Ovary (tissue), 9 donors: ENCODE results near the gene ALCAM. TPM values are rescaled to one million over a fixed set of nuclear protein-coding genes. Genes with fewer than 3 reads are reported as not detected.

Experiments used
- DNase-seq, 5 donors: peaks; one replicate each; pipeline ENCODE4 v3.0.0-alpha.2; 2019 to 2020
- H3K27ac ChIP-seq, 2 donors: fragments of 200-600 bp; one replicate each; pipeline versions ENCODE4 v1.5.1 to v1.8.0; 2019 to 2022
- H3K27me3 ChIP-seq: fragments of 200-600 bp; one replicate; pipeline ENCODE4 v1.8.0; 2022
- H3K36me3 ChIP-seq: fragments of 200-600 bp; sonication (generic); one replicate; pipeline ENCODE4 v1.5.1; 2019
- H3K4me1 ChIP-seq: one replicate; pipeline ENCODE4 v1.8.1; 2013; ENCODE audit warnings: mild to moderate bottlenecking, moderate library complexity; ENCODE audit not compliant: insufficient read depth
- H3K4me3 ChIP-seq: fragments of 200-600 bp; sonication (generic); one replicate; pipeline ENCODE4 v1.5.1; 2017
- H3K9me3 ChIP-seq, 2 donors: fragments of 200-600 bp in 1 of 2; sonication (generic) in 1 of 2; one replicate each; pipeline versions ENCODE4 v1.5.1 to v1.8.1; 2013 to 2019; ENCODE audit warnings: mild to moderate bottlenecking in 1 of 2, moderate library complexity in 1 of 2
- EP300 ChIP-seq: sonication (generic); formaldehyde crosslinking; IDR thresholded peaks from one replicate; pipeline ENCODE4 v1.6.1; 2017; ENCODE audit warnings: antibody characterized with exemption
- POLR2A ChIP-seq: fragments of 450-650 bp; IDR thresholded peaks from one replicate; pipeline ENCODE4 v1.6.1; 2017; ENCODE audit warnings: antibody characterized with exemption, mild to moderate bottlenecking, moderate library complexity
- WGBS, 3 donors: extraction: QIAGEN DNeasy Blood & Tissue Kit in 1 of 3; methylation state at CpG; one replicate each; pipeline versions ENCODE4 v1.1.5 to v1.1.7; 2013 to 2017; 5-methylcytosine and 5-hydroxymethylcytosine counted together
- intact Hi-C, 4 donors: fragments of 100-400 bp; cut with DNase I; formaldehyde crosslinking; loops; one replicate each; pipeline versions ENCODE4 v1.11.0 to v1.15.1; 2022 to 2023
- polyA plus RNA-seq, 2 donors: library from polyadenylated mRNA; stranded (reverse); fragments of 200-250 nt in 1 of 2; fragments of 350-450 nt in 1 of 2; fragmentation: Illumina TruSeq in 1 of 2; extraction: RNeasy Lipid Tissue Mini Kit (QIAGEN cat#74804) in 1 of 2; gene quantifications; one replicate each; pipeline ENCODE4 v1.2.3, GENCODE V29; 2013 to 2014
- total RNA-seq, 7 donors: library from RNA; depleted of rRNA in 2 of 7; stranded (reverse); fragments of >200 nt in 2 of 7; fragmentation: NEBNext Ultra II Directional in 3 of 7; extraction: Animal tissue kit (Norgen Biotek cat#: 25700) in 3 of 7; gene quantifications; one replicate each; pipeline versions ENCODE4 v1.1.0 to v1.2.4, GENCODE V29; 2016 to 2023
- TF ChIP-seq, protein P1 (sequence below), 3 donors: fragments of 450-650 bp in 2 of 3; fragments of 200-600 bp in 1 of 3; IDR thresholded peaks; one replicate each; pipeline versions ENCODE4 v1.5.1 to v1.8.0; 2016 to 2022; ENCODE audit warnings: antibody characterized with exemption in 3 of 3, mild to moderate bottlenecking in 1 of 3
- donor health status: DM: no; HTN: no; CAD: no; lungs with moderate emphysema.
- donor health status: DM: no; HTN: no; CAD: no.
- donor health status: Bipolar disorder and iron deficiency.
- donor health status: DM: yes; HTN: yes; CAD: no.
- donor health status: DM: no; HTN: no; CAD: no.
- donor health status: DM: yes; HTN: yes; CAD: no.

ALCAM gene
- total and polyA plus RNA-seq, 9 donors = 25.0 to 279 (median 52.1) TPM

DNA sequence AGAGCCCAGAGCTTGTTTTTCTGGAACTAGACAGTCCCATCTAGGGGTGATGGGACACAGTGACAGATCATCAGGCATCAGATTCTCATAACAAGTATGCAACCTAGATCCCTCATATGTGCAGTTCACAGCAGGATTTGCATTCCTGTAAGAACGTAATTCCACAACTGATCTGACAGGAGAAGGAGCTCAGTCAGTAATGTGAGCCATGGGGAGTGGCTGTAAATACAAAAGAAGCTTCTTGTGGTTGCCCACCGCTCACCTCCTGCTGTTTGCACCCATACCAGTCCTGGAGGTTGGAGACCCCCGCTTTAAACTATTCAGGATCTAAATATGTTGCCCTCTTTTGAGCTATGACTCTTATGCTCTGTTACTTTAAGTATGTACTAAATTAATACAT, 167.3 kb downstream of the ALCAM start:
- intact Hi-C loops = no loop called here
- no peaks in the 10 kb centered on the region for H3K36me3 ChIP-seq
- H3K27me3 ChIP-seq = no peaks in the 10 kb centered on the region
- no peak overlapping the region for H3K4me3 ChIP-seq
- DNase-seq = no peak
- TF ChIP-seq, protein P1, sequence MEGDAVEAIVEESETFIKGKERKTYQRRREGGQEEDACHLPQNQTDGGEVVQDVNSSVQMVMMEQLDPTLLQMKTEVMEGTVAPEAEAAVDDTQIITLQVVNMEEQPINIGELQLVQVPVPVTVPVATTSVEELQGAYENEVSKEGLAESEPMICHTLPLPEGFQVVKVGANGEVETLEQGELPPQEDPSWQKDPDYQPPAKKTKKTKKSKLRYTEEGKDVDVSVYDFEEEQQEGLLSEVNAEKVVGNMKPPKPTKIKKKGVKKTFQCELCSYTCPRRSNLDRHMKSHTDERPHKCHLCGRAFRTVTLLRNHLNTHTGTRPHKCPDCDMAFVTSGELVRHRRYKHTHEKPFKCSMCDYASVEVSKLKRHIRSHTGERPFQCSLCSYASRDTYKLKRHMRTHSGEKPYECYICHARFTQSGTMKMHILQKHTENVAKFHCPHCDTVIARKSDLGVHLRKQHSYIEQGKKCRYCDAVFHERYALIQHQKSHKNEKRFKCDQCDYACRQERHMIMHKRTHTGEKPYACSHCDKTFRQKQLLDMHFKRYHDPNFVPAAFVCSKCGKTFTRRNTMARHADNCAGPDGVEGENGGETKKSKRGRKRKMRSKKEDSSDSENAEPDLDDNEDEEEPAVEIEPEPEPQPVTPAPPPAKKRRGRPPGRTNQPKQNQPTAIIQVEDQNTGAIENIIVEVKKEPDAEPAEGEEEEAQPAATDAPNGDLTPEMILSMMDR (IDR thresholded peaks at IDR 0.05) = no peak
- TF ChIP-seq EP300 (no peak), POLR2A (no peak)
- WGBS, 3 donors = 94 to 97% (median 96%) methylated on average over 3 of the region's 3 CpGs
- no peaks in the 10 kb centered on the region for H3K9me3 ChIP-seq
- no peak overlapping the region for H3K27ac ChIP-seq
- H3K4me1 ChIP-seq = no peaks in the 10 kb centered on the region

DNA sequence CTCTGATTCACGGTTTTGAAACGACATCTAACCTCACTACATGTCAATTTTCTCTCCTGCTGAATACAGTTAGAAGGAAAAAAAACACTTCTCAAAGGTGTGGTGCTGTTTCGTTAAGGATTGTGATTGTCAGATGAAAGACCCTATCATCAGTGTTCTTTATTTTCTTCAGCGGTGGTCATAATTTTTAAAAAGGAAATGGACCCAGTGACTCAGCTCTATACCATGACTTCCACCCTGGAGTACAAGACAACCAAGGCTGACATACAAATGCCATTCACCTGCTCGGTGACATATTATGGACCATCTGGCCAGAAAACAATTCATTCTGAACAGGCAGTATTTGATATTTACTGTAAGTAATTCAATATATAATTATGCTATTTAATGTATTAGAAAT, 167.8 kb downstream of the ALCAM start:
- TF ChIP-seq EP300 = no peak
- no peak for TF ChIP-seq POLR2A
- TF ChIP-seq, protein P1 (IDR thresholded peaks at IDR 0.05) = no peak
- Histone ChIP-seq H3K27me3 (no peaks in the 10 kb centered on the region), H3K9me3 (no peaks in the 10 kb centered on the region), H3K27ac (no peak overlapping the region), H3K36me3 (no peaks in the 10 kb centered on the region), H3K4me1 (no peaks in the 10 kb centered on the region), H3K4me3 (no peak overlapping the region)
- intact Hi-C loops = no loop called here
- no peak for DNase-seq
- WGBS, 3 donors = 91 to 95% (median 91%) methylated on average over 5 of the region's 5 CpGs

DNA sequence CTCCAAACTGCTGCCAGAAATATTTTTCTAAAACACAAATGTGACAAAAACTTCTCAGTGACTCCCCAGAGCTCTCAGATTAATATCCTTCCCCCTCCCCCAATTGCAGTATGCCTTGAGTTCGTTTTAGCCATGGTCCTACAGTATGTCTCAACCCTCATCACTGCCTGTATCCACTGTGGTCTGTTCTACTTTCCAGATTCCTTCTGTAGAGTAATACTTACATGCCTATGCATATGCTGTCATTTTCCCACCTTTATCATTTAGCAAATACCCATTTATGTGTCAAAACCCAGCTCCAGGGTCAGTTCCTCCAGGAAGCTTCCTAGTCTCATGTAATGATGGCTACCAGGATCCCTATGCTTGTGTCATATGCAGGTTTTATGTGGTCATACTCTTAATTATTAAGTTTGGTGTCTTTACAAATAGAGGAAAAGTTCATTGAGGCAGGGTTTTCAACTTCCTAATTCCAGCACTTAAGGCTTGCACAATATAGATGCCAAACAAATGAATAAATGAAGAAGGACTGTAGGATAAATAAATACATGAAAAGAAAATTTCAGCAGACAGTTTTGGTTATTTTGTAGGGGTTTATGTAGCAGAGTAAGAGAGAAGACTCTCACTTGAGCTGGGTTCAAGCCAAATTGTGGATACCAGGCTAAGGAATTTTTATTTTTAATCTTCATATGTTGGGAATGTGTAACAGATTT, 170.8 kb downstream of the ALCAM start:
- intact Hi-C loops = no loop called here
- DNase-seq = no peak
- Histone ChIP-seq H3K27me3 (no peaks in the 10 kb centered on the region), H3K9me3 (no peaks in the 10 kb centered on the region), H3K4me3 (no peak overlapping the region), H3K36me3 (no peaks in the 10 kb centered on the region), H3K27ac (no peak overlapping the region), H3K4me1 (no peaks in the 10 kb centered on the region)
- no peak for TF ChIP-seq EP300
- TF ChIP-seq, protein P1 (IDR thresholded peaks at IDR 0.05) = no peak
- TF ChIP-seq POLR2A = no peak
- 87 to 93% (median 93%) methylated on average over 1 of the region's 1 CpG for WGBS, 3 donors

DNA sequence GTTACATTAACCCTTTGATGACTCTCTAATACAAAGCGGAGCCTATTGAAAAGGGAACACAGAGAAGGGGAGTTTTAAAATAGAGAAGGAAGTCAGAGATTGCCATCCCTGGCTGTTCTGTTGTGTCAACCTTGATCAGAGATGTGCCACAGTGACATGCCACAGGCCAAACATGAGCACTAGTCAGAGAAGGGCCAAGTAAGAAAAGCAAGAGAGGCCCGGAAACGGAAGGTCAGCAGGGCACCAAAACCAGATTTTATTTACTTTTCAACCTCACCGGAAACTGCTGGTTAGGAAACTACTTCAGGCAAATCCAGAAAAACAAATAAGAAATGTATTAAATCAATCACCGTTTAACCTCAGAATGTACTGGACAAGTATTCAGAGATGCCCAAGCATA, 171.8 kb downstream of the ALCAM start:
- 70 to 79% (median 72%) methylated on average over 5 of the region's 5 CpGs for WGBS, 3 donors

More for the DNA sequence above, 171.8 kb downstream of the ALCAM start:
- Histone ChIP-seq H3K27ac (no peak overlapping the region), H3K27me3 (no peaks in the 10 kb centered on the region), H3K36me3 (no peaks in the 10 kb centered on the region), H3K4me1 (no peaks in the 10 kb centered on the region), H3K4me3 (no peak overlapping the region), H3K9me3 (no peaks in the 10 kb centered on the region)
- DNase-seq = no peak
- TF ChIP-seq, protein P1 (IDR thresholded peaks at IDR 0.05) = no peak
- no peak for TF ChIP-seq EP300
- no peak for TF ChIP-seq POLR2A
- intact Hi-C loops = no loop called here
